ENCODE data around the gene CYP4F11. TPM values are rescaled to one million over a fixed set of nuclear protein-coding genes. Genes with fewer than 3 reads are reported as not detected.
A peak's percentile ranks its signal among the peaks of the same experiment; 100 is the strongest.
"Not testable (repeated sequence)": the region's sequence is repeated elsewhere in the genome, so short reads cannot be mapped to it uniquely, and the experiment has no call there.

CYP4F11 gene
- total RNA-seq, 2 donors from 2014 or later: 12.7 to 20.8 TPM

DNA sequence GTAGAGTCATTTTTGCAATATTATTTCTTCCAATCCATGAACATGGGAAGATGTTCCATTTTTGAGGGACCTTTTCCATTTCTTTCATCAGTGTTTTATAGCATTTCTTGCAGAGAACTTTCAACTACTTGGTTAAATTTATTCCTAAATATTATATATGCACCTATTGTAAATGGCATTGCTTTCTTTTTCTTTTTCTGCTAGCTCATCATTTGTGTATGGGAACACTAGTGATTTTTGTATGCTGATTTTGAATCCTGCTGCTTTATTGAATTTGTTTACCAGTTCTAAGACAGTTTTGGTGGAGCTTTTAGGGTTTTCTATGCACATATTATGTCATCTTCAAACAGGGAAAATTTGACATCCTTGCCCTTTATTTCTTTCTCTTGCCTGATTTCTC is 29.3 kb downstream of the CYP4F11 start:
- H3K4me1 ChIP-seq (replicated peaks): no peaks in the 10 kb centered on the region
- H3K9me3 ChIP-seq: no peaks in the 10 kb centered on the region
- H3K4me3 ChIP-seq: peak overlapping the region in 1 of 2 donors; percentile 36
- H3K27me3 ChIP-seq (replicated peaks; ENCODE audit: insufficient read depth): no peaks in the 10 kb centered on the region
- TF ChIP-seq, protein P1, sequence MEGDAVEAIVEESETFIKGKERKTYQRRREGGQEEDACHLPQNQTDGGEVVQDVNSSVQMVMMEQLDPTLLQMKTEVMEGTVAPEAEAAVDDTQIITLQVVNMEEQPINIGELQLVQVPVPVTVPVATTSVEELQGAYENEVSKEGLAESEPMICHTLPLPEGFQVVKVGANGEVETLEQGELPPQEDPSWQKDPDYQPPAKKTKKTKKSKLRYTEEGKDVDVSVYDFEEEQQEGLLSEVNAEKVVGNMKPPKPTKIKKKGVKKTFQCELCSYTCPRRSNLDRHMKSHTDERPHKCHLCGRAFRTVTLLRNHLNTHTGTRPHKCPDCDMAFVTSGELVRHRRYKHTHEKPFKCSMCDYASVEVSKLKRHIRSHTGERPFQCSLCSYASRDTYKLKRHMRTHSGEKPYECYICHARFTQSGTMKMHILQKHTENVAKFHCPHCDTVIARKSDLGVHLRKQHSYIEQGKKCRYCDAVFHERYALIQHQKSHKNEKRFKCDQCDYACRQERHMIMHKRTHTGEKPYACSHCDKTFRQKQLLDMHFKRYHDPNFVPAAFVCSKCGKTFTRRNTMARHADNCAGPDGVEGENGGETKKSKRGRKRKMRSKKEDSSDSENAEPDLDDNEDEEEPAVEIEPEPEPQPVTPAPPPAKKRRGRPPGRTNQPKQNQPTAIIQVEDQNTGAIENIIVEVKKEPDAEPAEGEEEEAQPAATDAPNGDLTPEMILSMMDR (IDR thresholded peaks at IDR 0.05): no peak
- TF ChIP-seq POLR2A (IDR thresholded peaks at IDR 0.05): no peak
- no peak for TF ChIP-seq POLR2AphosphoS5 (IDR thresholded peaks at IDR 0.05)
- intact Hi-C loops (cut with DNase I): no loop called here
- no peaks in the 10 kb centered on the region for H3K36me3 ChIP-seq
- no peak for DNase-seq (ENCODE audit: low spot score)
- H3K27ac ChIP-seq: peak overlapping the region in 1 of 2 donors; percentile 15

DNA sequence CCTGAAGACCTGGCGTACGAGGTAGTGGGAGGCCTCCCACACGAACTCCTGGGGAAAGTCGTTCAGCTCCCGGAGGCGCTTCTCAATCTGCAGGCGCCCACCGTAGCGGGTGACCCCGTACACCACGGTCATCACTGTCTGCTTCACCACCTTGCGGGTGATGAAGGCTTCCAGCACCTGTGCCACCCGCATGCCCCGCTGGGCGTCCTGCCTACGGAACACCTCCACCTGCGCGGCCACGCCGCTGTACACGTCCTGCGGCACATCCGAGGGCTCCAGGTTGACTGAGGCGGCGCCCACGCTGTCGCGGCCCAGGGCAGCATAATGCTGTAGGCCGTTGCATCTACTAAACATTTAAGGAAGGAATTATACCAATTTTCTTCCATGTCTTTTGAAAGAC is 31.4 kb downstream of the CYP4F11 start:
- H3K36me3 ChIP-seq; DNase-seq (ENCODE audit: low spot score); H3K9me3 ChIP-seq; H3K4me1 ChIP-seq (replicated peaks); H3K27me3 ChIP-seq (replicated peaks; ENCODE audit: insufficient read depth); intact Hi-C loops (cut with DNase I): not testable (repeated sequence)
- H3K4me3 ChIP-seq: peak overlapping the region; percentile 20 to 36
- H3K27ac ChIP-seq: peak overlapping the region in 1 of 2 donors; percentile 57
- 90% methylated on average over 29 of the region's 29 CpGs for WGBS

DNA sequence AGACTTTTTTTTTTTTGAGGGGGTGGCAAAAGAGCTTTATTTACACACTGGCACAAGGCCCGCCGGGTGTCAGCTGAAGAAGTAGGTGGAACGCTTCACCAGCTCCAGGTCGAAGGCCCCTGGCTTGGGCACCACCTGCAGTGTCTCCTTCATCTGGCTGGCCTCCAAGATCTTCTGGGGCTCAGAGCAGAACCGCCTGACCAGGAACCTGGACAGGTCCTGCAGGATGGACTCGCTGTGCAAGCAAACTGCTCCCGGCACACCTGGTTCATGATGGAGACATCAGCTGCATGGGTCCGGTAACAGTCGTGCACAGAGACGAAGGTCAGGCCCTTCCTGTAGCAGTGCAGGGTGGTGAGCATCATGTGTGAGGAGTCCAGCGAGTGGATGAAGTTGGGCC is 32.1 kb downstream of the CYP4F11 start:
- H3K4me1 ChIP-seq (replicated peaks): no peaks in the 10 kb centered on the region
- WGBS: 73% methylated on average over 11 of the region's 11 CpGs
- no peaks in the 10 kb centered on the region for H3K36me3 ChIP-seq
- no peak for DNase-seq (ENCODE audit: low spot score)
- no peaks in the 10 kb centered on the region for H3K27me3 ChIP-seq (replicated peaks; ENCODE audit: insufficient read depth)
- TF ChIP-seq, protein P1 (IDR thresholded peaks at IDR 0.05): no peak
- TF ChIP-seq POLR2A (IDR thresholded peaks at IDR 0.05) (no peak), POLR2AphosphoS5 (IDR thresholded peaks at IDR 0.05) (no peak)
- peak overlapping the region in 1 of 2 donors; percentile 57 for H3K27ac ChIP-seq
- intact Hi-C loops (cut with DNase I): no loop called here
- H3K9me3 ChIP-seq: no peaks in the 10 kb centered on the region
- peak overlapping the region; percentile 20 to 36 for H3K4me3 ChIP-seq

DNA sequence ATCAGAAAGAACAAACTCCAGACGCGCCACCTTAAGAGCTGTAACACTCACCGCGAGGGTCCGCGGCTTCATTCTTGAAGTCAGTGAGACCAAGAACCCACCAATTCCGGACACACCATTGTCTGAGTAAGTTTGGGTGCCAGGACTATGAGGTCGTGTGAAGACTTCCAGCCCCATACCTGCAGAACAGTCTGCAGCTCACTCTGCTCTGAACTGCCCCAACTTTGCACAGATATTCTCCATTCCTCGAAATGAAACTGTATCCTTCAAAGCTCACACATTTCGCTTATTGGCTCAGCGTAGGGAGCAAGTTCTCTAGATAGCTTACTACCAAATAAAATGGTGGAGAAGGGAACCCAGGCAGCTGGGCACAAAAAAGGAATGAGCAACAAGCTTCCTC is 33.8 kb downstream of the CYP4F11 start:
- no peaks in the 10 kb centered on the region for H3K9me3 ChIP-seq
- TF ChIP-seq, protein P1 (IDR thresholded peaks at IDR 0.05): no peak
- TF ChIP-seq POLR2A (IDR thresholded peaks at IDR 0.05) (no peak), POLR2AphosphoS5 (IDR thresholded peaks at IDR 0.05) (no peak)
- H3K4me1 ChIP-seq (replicated peaks): no peaks in the 10 kb centered on the region
- intact Hi-C loops (cut with DNase I): no loop called here
- H3K36me3 ChIP-seq: no peaks in the 10 kb centered on the region
- no peaks in the 10 kb centered on the region for H3K27me3 ChIP-seq (replicated peaks; ENCODE audit: insufficient read depth)
- peak overlapping the region; percentile 50 to 57 for H3K27ac ChIP-seq
- DNase-seq (ENCODE audit: low spot score): no peak
- 57% methylated on average over 11 of the region's 11 CpGs for WGBS
- H3K4me3 ChIP-seq: peak overlapping the region; percentile 20 to 36

DNA sequence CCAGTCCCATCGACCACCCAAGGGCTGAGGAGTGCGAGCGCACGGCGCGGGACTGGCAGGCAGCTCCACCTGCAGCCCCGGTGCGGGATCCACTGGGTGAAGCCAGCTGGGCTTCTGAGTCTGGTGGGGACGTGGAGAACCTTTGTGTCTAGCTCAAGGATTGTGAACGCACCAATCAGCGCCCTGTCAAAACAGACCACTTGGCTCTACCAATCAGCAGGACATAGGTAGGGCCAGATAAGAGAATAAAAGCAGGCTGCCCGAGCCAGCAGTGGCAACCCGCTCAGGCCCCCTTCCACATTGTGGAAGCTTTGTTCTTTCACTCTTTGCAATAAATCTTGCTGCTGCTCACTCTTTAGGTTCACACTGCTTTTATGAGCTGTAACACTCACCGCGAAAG is 34.3 kb downstream of the CYP4F11 start:
- intact Hi-C loops (cut with DNase I); H3K4me1 ChIP-seq (replicated peaks); H3K36me3 ChIP-seq; H3K9me3 ChIP-seq; H3K27me3 ChIP-seq (replicated peaks; ENCODE audit: insufficient read depth): not testable (repeated sequence)
- peak; percentile 72 for DNase-seq (ENCODE audit: low spot score)
- peak; percentile 52 for TF ChIP-seq POLR2AphosphoS5 (IDR thresholded peaks at IDR 0.05)
- TF ChIP-seq POLR2A (IDR thresholded peaks at IDR 0.05): peak; percentile 24
- Histone ChIP-seq H3K27ac (peak overlapping the region; percentile 47 to 84), H3K4me3 (peak overlapping the region in 1 of 2 donors; percentile 36)
- WGBS: 13% methylated on average over 15 of the region's 15 CpGs

DNA sequence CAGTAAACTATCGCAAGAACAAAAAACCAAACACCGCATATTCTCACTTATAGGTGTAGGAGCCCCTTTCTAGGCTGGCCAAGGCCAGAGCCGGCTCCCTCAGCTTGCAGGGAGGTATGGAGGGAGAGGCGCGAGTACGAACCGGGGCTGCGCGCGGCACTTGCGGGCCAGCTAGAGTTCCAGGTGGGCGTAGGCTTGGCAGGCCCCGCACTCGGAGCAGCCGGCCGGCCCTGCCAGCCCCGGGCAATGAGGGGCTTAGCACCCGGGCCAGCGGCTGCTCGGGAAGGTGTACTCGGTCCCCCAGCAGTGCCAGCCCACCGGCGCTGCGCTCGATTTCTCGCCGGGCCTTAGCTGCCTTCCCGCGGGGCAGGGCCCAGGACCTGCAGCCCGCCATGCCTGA is 34.8 kb downstream of the CYP4F11 start:
- Histone ChIP-seq H3K4me3 (peak overlapping the region; percentile 14 to 36), H3K27ac (peak overlapping the region; percentile 47 to 84)
- H3K27me3 ChIP-seq (replicated peaks; ENCODE audit: insufficient read depth); intact Hi-C loops (cut with DNase I); H3K9me3 ChIP-seq; H3K4me1 ChIP-seq (replicated peaks); DNase-seq (ENCODE audit: low spot score); H3K36me3 ChIP-seq: not testable (repeated sequence)
- 9% methylated on average over 19 of the region's 30 CpGs for WGBS

Data from prostate gland (tissue), 2 donors.